Globus pallidus (tissue), 1 donor: ENCODE results near the gene KLF13.

Experiments
- DNase-seq: peaks from one replicate; pipeline ENCODE4 v3.0.0-alpha.2; 2015; ENCODE audit warnings: low spot score

KLF13 gene

DNA sequence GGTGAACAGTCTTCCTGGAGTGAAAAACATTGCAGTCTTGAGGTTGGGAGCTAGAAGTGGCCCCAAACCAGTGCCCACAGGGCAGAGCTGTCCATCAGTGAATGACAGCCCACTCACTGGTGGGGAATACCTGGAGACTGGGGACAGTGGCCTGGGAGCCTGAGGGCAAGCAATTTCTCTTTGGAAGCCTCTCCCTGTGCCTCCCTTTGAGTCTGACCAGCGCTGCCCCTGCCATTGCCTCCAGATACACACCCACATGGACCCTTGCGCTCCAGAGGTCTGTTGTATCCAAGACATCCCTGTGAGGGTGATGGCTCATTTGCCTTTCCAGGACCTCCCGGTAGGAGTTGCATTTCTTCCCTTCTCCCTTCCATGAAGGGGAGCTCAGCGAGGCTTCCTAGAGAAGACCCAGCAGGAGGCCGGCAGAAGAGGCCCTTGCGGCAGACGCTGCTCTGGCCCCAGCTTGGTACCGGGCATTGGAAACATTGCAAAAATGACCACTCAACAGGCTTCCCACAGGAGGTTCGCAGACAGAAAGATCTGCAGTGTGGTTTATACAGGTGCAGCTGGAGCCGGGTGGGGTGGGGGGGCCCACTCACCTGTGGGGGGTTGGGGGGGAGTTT, 38.5 kb downstream of the KLF13 start:
- no peak for DNase-seq

GRCh38 chr15:31365655-31366127, 39.1 kb downstream of the KLF13 start:
- peak; percentile 86 for DNase-seq

GRCh38 chr15:31366169-31366734, 39.6 kb downstream of the KLF13 start:
- no peak for DNase-seq

- DNase-seq: no peak
These were observed 40.5 kb downstream of the KLF13 start for GRCh38 chr15:31367021-31367729.

DNA sequence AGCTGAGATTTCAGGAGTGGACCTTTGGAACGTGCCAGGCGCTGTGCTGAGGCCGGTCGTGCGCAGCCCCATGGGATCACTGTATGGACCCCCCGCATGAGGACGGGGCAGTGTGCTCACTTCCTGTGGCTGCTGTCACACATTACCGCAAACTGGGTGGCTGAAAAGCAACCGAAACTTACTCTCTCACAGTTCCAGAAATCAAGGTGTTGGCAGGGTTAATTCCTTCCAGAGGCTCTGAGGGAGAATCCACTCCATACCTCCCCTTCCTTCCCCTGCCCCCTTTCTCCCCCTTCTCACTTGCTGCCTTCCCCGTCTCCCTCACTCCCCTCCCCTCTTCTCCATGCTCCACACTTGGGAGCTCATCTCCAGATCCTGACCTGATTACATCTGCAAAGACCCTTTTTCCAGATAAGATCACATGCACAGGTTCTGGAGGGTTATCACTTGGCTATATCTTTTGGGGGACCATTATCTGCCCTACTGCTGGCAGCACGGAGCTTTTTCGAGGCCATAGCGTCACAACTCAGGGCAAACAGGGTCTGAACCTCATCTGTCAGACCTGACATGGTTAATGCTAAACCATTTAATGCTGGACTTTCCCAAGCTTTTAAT, 41.2 kb downstream of the KLF13 start:
- DNase-seq: no peak

DNA sequence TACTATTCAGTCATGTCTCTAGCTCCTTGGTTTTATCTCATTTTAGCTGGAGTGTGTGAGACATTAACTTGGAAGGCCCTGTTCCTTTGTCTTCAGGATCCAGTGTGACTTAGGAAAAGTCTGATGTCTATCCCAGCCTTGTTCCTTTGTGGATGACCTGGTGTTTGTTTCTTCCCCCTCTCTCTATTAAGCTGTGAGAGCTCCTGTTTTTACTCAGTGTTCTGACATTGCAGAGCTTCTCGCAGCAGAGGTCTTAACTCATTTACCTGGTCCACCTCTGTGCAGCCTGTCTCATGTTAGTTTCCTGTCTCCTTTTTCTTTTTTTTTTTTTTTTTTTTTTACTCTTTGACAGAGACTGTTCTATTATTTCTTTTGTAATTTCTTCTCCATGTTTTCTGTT, 43.1 kb downstream of the KLF13 start:
- DNase-seq: no peak

DNA sequence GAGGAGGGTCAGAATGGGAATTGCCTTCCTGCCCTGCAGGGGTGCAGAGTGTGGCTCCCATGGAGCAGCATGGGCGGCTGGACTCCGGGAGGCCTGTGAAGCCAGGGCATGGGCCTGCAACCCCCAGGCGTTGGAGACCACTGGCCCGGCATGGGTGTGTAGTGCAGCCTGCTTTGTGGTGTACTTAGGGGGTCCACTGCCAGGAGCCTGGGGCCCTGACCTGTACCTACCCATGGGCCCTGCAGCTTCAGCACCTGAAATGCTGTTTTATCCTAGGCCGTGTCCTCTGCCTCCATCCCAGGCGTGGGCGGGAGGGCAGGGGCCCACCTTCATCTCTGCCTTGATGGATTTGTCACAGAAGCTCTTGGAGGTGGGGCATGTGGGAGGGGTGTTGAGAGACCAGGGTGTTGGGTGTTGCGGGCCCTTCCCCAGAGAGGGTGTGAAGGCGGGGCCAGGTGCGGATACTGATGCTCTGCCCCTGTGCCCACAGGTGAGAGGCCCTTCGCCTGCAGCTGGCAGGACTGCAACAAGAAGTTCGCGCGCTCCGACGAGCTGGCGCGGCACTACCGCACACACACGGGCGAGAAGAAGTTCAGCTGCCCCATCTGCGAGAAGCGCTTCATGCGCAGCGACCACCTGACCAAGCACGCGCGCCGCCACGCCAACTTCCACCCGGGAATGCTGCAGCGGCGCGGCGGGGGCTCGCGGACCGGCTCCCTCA, 45.0 kb downstream of the KLF13 start:
- DNase-seq: no peak

GRCh38 chr15:31372635-31373091, 46.0 kb downstream of the KLF13 start:
- peak; percentile 73 for DNase-seq

GRCh38 chr15:31373096-31373865, 46.6 kb downstream of the KLF13 start:
- DNase-seq: no peak

- no peak for DNase-seq
These were observed 47.3 kb downstream of the KLF13 start for GRCh38 chr15:31373970-31374369.

GRCh38 chr15:31374489-31374888, 47.9 kb downstream of the KLF13 start:
- DNase-seq: no peak

GRCh38 chr15:31374986-31375385, 48.4 kb downstream of the KLF13 start:
- DNase-seq: no peak

DNA sequence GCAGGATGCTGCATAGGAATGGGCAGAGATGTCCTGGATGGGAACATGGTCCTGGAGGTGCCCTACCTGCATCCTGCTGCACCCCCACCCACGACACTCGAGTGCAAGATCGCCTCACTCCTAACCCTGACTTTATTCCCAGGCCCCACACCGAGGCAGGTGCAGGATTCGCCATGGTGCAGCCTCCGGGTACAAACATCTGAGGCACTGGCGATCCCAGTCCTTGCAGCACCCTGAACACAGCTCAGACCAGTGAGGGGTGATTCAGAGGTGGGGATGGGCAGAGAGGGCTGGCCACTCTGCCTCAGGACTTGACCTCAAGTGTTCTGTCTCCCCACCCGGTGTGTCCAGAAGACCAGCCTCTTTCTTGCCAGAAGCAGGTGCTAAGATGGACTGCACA, 49.1 kb downstream of the KLF13 start:
- no peak for DNase-seq

- DNase-seq: no peak
These were observed 49.9 kb downstream of the KLF13 start for GRCh38 chr15:31376511-31376910.

DNA sequence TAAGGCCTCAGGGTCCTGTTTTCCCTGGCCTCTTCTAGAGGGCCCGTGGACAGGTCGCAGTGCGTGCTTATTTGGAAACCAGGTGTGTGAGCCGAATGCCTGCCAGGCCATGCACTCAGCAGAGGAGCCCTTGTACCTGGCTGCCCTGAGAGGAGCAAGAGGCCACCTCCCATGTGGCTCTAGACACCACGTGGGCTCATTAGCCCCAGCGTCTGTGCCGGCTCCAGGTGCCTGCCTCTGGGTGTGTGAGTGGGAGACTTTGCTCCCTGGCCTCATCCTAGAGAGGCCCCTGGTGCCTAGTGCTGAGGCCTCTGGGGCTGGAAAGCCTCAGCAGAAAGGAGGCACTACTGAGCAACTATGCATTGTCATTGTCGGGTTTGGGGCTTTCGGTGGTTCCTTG, 50.4 kb downstream of the KLF13 start:
- DNase-seq: no peak

DNA sequence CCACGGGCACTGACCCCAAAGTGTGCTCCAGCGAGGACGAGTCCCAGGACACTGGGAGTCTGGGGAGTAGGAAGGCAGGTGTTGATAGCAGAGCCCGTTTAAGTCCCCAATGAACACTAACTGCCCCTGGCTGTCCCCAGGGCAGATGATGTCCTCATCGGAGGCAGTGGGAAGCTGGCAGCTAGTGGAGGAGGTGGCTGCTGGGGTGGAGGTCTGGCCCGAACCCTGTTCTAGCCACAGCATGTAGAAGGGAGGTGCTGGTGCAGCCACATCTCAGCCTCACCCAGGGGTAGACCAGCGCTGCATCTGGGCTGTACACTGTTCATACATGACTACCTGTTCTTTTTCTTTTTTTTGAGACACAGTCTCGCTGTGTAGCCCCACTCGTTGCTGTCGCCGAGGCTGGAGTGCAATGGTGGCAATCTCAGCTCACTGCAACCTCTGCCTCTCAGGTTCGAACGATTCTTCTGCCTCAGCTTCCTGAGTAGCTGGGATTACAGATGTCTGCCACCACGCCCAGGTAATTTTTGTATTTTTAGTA, 51.8 kb downstream of the KLF13 start:
- no peak for DNase-seq

DNA sequence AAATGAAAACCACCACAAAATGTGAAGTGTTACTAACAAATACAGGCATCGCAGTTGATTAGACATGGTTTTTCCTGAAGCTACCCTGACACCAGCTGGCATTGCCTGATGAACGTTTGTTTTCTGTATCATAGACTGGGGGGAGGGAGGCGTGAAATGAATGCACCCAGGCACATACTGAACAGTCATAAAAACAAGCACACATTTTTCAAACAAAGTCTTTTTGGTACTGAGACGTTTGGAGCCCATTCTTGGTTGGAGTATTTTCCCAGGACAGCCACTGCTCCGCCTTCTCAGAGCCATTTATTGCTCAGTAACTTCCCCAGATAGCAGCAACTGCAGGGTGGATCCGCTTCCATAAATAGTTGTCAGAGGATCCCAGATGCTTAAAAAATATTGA, 52.4 kb downstream of the KLF13 start:
- DNase-seq: no peak

GRCh38 chr15:31379577-31379976, 52.9 kb downstream of the KLF13 start:
- DNase-seq: no peak

- no peak for DNase-seq
These were observed 55.4 kb downstream of the KLF13 start for GRCh38 chr15:31381801-31382712.

- no peak for DNase-seq
These were observed 56.0 kb downstream of the KLF13 start for GRCh38 chr15:31382713-31383045.
